Activated CD4-positive, alpha-beta T cell treated with anti-CD3 and anti-CD28 coated beads for 36 hours (primary cell): ENCODE measurements around the gene LTA4H. TPM values are rescaled to one million over a fixed set of nuclear protein-coding genes. Genes with fewer than 3 reads are reported as not detected.
"Not testable (repeated sequence)": the region's sequence is repeated elsewhere in the genome, so short reads cannot be mapped to it uniquely, and the experiment has no call there.

Source experiments
- ATAC-seq: fragments of 200-7000 bp; cut with Tn5 transposase; one replicate; pipeline ENCODE4 v1.10.0; 2021; ENCODE audit warnings: mild to moderate bottlenecking, moderate library complexity
- CTCF ChIA-PET: fragments of 350-600 bp; sonication (Branson Sonifier 250); formaldehyde crosslinking; loops from one replicate; lab custom pipeline; 2021; ENCODE audit warnings: antibody characterized with exemption; lab: Charles Lee
- POLR2A ChIA-PET: fragments of 350-600 bp; sonication (Branson Sonifier 250); formaldehyde crosslinking; loops from one replicate; lab custom pipeline; 2021; ENCODE audit warnings: antibody characterized with exemption, inconsistent platforms; lab: Charles Lee
- DNase-seq: peaks from one replicate; pipeline ENCODE4 v3.0.0-alpha.2; 2020
- H3K27ac Mint-ChIP-seq: one replicate; pipeline ENCODE4 v1.8.0; 2021; ENCODE audit warnings: mixed read lengths
- H3K27me3 Mint-ChIP-seq: one replicate; pipeline ENCODE4 v1.8.0; 2021; ENCODE audit warnings: mixed read lengths
- H3K36me3 Mint-ChIP-seq: one replicate; pipeline ENCODE4 v1.8.0; 2021; ENCODE audit warnings: low read depth, mixed read lengths
- H3K4me1 Mint-ChIP-seq: one replicate; pipeline ENCODE4 v1.8.0; 2021; ENCODE audit warnings: mixed read lengths
- H3K4me3 Mint-ChIP-seq: one replicate; pipeline ENCODE4 v1.8.0; 2021; ENCODE audit warnings: mild to moderate bottlenecking, moderate library complexity, mixed read lengths
- H3K9me3 Mint-ChIP-seq: one replicate; pipeline ENCODE4 v1.8.0; 2021; ENCODE audit warnings: low read depth, mixed read lengths
- intact Hi-C, 2 experiments: fragments of 100-400 bp; cut with DNase I in 1 of 2; cut with micrococcal nuclease in 1 of 2; formaldehyde crosslinking; loops; one replicate each; pipeline versions ENCODE4 v1.14.2 to v1.15.1; 2022 to 2024; cut with DNase I, micrococcal nuclease
- total RNA-seq, 2 experiments: library from RNA; stranded (reverse); gene quantifications; one replicate each; pipeline ENCODE4 v1.2.3, GENCODE V29; 2021

The LTA4H gene
- total RNA-seq, 2 experiments from 2014 or later = 138 to 147 TPM

- no peak overlapping the region for H3K27ac Mint-ChIP-seq
- H3K4me1 Mint-ChIP-seq = no peaks in the 10 kb centered on the region
- H3K27me3 Mint-ChIP-seq = no peaks in the 10 kb centered on the region
- no peak for DNase-seq
- H3K9me3 Mint-ChIP-seq = no peaks in the 10 kb centered on the region
- no peaks in the 10 kb centered on the region for H3K36me3 Mint-ChIP-seq
- intact Hi-C loops = no loop called here
- ChIA-PET POLR2A (no interaction called here), CTCF (no interaction called here)
- H3K4me3 Mint-ChIP-seq = no peak overlapping the region
- no peak for ATAC-seq
These were observed 59.9 kb downstream of the LTA4H start for GRCh38 chr12:95975491-95975890.

DNA sequence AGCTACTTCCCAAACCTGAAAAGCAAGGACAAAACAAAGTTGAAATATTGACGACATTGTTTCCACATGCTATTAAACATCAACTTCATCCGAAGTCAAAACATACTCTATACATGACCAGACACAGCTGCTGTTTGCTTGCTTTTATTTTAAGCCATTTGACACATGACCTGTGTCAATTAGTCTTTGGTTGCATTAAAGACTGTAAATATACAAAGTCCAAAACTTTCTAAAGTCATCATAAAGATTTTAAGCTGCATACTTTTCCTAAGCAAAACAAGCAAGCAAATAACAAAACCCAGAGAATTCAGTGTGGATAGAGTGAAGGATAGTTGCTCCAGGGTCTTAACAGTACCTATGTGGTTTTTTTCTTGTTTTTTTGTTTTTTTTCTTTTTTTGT is 61.0 kb downstream of the LTA4H start:
- intact Hi-C loops = no loop called here
- H3K9me3 Mint-ChIP-seq = no peaks in the 10 kb centered on the region
- no peak for ATAC-seq
- no peak for DNase-seq
- H3K27ac Mint-ChIP-seq = no peak overlapping the region
- no peaks in the 10 kb centered on the region for H3K36me3 Mint-ChIP-seq
- ChIA-PET CTCF (interaction anchor here (0.6 kb wide), 1 partner anchor 934 kb away, joined by 3 read pairs; no protein-coding TSS in a partner anchor), POLR2A (no interaction called here)
- H3K27me3 Mint-ChIP-seq = no peaks in the 10 kb centered on the region
- no peak overlapping the region for H3K4me3 Mint-ChIP-seq
- H3K4me1 Mint-ChIP-seq = no peaks in the 10 kb centered on the region

DNA sequence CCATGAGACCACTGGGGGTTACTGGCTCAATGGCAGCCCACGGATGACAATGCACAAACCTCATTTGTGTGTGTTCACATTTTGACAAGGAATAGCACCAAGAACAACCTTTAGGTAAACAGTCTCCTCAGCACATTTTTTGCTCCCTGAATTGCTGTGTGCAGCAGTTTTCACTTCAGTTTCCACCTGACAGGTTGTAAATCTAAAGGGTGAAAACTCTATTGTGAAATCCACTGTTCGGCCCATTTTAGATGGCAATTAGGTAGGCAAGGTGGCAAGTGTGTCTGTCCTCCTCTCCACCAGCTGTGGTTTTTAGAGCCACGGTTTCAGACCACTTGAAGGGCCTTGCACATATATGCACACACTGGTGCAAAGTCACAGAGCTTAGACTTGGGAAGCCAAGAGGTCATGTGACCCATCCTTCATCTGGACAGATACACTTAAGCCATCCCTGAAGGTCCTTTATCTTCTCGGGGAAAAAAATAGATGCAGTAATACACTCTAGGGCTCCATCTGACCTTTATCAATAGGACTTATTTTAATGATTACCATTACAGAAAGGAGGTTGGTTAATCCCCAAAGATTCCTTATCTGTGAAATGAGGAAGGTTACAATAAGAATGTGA is 62.4 kb downstream of the LTA4H start:
- no peak overlapping the region for H3K4me3 Mint-ChIP-seq
- intact Hi-C loops = no loop called here
- H3K27me3 Mint-ChIP-seq = no peaks in the 10 kb centered on the region
- no peaks in the 10 kb centered on the region for H3K36me3 Mint-ChIP-seq
- no peak overlapping the region for H3K27ac Mint-ChIP-seq
- POLR2A ChIA-PET = interaction anchor here (0.6 kb wide), 1 partner anchor 164 kb away, joined by 3 read pairs; no protein-coding TSS in a partner anchor
- no peaks in the 10 kb centered on the region for H3K4me1 Mint-ChIP-seq
- ATAC-seq = no peak
- no peak for DNase-seq
- H3K9me3 Mint-ChIP-seq = no peaks in the 10 kb centered on the region
- CTCF ChIA-PET = no interaction called here

- CTCF ChIA-PET = no interaction called here
- no peaks in the 10 kb centered on the region for H3K27me3 Mint-ChIP-seq
- H3K4me1 Mint-ChIP-seq = no peaks in the 10 kb centered on the region
These were observed 64.5 kb downstream of the LTA4H start for GRCh38 chr12:95970905-95971304.

GRCh38 chr12:95969116-95969515 is 66.3 kb downstream of the LTA4H start:
- intact Hi-C loops, H3K27ac Mint-ChIP-seq, H3K4me3 Mint-ChIP-seq, H3K36me3 Mint-ChIP-seq, ATAC-seq, H3K9me3 Mint-ChIP-seq, H3K27me3 Mint-ChIP-seq, DNase-seq, H3K4me1 Mint-ChIP-seq, CTCF ChIA-PET, POLR2A ChIA-PET: not testable (repeated sequence)

More at GRCh38 chr12:95970905-95971304, 64.5 kb downstream of the LTA4H start:
- peaks cover 3% of the 10 kb centered on the region for H3K36me3 Mint-ChIP-seq
- no peaks in the 10 kb centered on the region for H3K9me3 Mint-ChIP-seq
- H3K4me3 Mint-ChIP-seq = no peak overlapping the region
- POLR2A ChIA-PET = no interaction called here
- DNase-seq = no peak
- H3K27ac Mint-ChIP-seq = no peak overlapping the region
- ATAC-seq = no peak
- intact Hi-C loops = no loop called here

DNA sequence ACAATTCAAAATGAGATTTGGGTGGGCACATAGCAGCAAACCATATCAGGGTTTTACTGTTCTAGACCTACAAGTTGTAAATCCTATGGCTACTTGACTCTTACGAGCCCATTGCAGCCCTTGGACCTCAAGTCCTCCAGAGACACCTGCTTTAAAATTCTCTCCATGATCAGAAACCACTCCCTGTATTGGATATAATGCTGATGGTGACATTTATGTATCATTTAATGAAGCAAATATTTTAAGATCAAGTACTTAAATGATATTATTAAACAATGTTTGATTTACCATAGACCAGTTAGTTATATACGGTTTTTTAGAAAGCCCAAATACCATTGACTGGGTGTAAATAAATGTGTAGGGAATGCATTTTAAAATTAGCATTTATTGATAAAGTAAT is 68.1 kb downstream of the LTA4H start:
- intact Hi-C loops = no loop called here
- ChIA-PET POLR2A (no interaction called here), CTCF (interaction anchor here (0.6 to 1.6 kb wide), 2 partner anchors 27 to 48 kb away, joined by 3 read pairs; no protein-coding TSS in a partner anchor)
- Mint-ChIP-seq H3K4me3 (no peak overlapping the region), H3K27me3 (no peaks in the 10 kb centered on the region), H3K9me3 (no peaks in the 10 kb centered on the region), H3K4me1 (no peaks in the 10 kb centered on the region), H3K27ac (no peak overlapping the region), H3K36me3 (peaks cover 3% of the 10 kb centered on the region)
- DNase-seq (no peak), ATAC-seq (no peak)

DNA sequence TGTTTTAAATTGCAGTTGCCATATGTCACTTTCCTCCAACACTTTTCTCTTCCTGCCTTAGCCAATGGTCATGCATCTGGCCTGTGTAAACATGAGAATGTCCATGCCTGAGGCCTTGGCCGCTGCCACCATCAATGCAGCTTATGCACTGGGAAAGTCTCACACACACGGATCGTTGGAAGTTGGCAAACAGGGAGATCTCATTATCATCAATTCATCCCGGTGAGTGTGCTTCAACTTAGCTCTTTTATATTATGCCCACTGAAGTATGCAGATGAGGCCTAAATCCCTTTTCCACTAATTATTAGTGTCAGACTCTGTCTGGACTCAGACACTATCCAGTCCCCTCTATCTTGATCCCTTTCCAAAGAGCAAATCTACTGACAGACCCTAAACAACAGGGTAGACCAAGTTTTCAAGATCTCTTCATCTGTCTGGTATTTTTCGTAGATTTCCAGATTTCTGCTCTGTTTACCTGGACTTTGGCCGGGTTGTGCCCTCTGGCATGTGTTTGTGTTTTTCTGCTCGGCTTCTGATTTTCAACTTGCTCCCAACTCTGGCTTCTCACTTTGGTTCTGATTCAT is 69.0 kb downstream of the LTA4H start:
- CTCF ChIA-PET = interaction anchor here (1.5 to 1.6 kb wide), 2 partner anchors 41 to 47 kb away, joined by 3 to 5 read pairs; no protein-coding TSS in a partner anchor
- H3K36me3 Mint-ChIP-seq = peaks cover 3% of the 10 kb centered on the region
- no peak for ATAC-seq

GRCh38 chr12:95963096-95963495 is 72.3 kb downstream of the LTA4H start:
- peaks cover 3% of the 10 kb centered on the region for H3K36me3 Mint-ChIP-seq
- H3K9me3 Mint-ChIP-seq = no peaks in the 10 kb centered on the region
- ChIA-PET POLR2A (no interaction called here), CTCF (interaction anchor here (1.0 to 1.3 kb wide), 2 partner anchors 19 to 26 kb away, joined by 3 read pairs; no protein-coding TSS in a partner anchor)
- no peaks in the 10 kb centered on the region for H3K27me3 Mint-ChIP-seq
- intact Hi-C loops = no loop called here
- DNase-seq (no peak), ATAC-seq (no peak)
- H3K4me3 Mint-ChIP-seq = no peak overlapping the region
- no peak overlapping the region for H3K27ac Mint-ChIP-seq
- H3K4me1 Mint-ChIP-seq = no peaks in the 10 kb centered on the region

More for the DNA sequence above, 69.0 kb downstream of the LTA4H start:
- no peaks in the 10 kb centered on the region for H3K4me1 Mint-ChIP-seq
- no peaks in the 10 kb centered on the region for H3K27me3 Mint-ChIP-seq
- H3K4me3 Mint-ChIP-seq = no peak overlapping the region
- intact Hi-C loops = no loop called here
- POLR2A ChIA-PET = no interaction called here
- H3K9me3 Mint-ChIP-seq = no peaks in the 10 kb centered on the region
- H3K27ac Mint-ChIP-seq = no peak overlapping the region
- DNase-seq = no peak

DNA sequence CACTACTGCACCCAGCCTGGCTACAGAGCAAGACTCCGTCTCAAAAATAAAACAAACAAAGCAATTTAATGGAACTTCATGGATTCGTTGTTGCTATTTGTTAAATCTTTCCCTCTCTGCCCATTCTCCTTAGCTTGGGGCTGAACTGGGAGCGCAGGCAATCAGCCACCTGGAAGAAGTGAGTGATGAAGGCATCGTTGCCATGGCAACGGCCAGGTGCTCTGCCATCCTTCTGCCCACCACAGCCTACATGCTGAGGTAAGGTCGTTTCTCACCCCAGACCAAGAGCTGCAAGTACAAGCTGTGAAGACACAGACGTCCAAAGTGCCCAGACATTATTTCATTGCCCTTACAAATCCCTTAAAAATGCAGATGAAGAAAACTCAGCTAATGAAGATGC is 73.2 kb downstream of the LTA4H start:
- no peak overlapping the region for H3K4me3 Mint-ChIP-seq
- no peaks in the 10 kb centered on the region for H3K27me3 Mint-ChIP-seq
- ChIA-PET CTCF (interaction anchor here (0.8 to 1.3 kb wide), 3 partner anchors 9 to 27 kb away, joined by 3 read pairs; no protein-coding TSS in a partner anchor), POLR2A (no interaction called here)
- peaks cover 3% of the 10 kb centered on the region for H3K36me3 Mint-ChIP-seq
- intact Hi-C loops = no loop called here
- no peaks in the 10 kb centered on the region for H3K9me3 Mint-ChIP-seq
- no peaks in the 10 kb centered on the region for H3K4me1 Mint-ChIP-seq
- DNase-seq = no peak
- no peak overlapping the region for H3K27ac Mint-ChIP-seq
- no peak for ATAC-seq

DNA sequence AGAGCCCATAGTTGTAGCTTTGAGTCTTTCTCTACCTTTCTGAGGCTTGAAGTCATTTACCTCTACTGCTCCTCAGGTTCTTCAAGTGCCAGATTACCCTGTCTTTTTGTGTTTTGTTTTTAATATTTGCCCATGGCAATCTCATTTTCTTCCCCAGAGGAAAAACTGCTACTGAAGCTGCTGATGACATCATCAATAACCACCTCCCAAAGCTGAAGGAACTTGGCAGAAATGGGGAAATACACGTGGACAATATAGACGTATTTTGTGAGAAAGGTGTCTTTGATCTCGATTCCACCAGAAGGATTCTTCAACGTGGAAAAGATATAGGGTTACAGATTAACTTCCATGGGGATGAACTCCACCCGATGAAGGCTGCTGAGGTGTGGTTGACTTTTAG is 75.1 kb downstream of the LTA4H start:
- H3K4me3 Mint-ChIP-seq = no peak overlapping the region
- no peaks in the 10 kb centered on the region for H3K36me3 Mint-ChIP-seq
- ATAC-seq (no peak), DNase-seq (no peak)
- H3K4me1 Mint-ChIP-seq = no peaks in the 10 kb centered on the region
- intact Hi-C loops = no loop called here
- CTCF ChIA-PET = interaction anchor here (1.0 kb wide), 1 partner anchor 39 kb away, joined by 3 read pairs; no protein-coding TSS in a partner anchor
- H3K27me3 Mint-ChIP-seq = no peaks in the 10 kb centered on the region
- H3K27ac Mint-ChIP-seq = no peak overlapping the region
- POLR2A ChIA-PET = no interaction called here
- no peaks in the 10 kb centered on the region for H3K9me3 Mint-ChIP-seq

DNA sequence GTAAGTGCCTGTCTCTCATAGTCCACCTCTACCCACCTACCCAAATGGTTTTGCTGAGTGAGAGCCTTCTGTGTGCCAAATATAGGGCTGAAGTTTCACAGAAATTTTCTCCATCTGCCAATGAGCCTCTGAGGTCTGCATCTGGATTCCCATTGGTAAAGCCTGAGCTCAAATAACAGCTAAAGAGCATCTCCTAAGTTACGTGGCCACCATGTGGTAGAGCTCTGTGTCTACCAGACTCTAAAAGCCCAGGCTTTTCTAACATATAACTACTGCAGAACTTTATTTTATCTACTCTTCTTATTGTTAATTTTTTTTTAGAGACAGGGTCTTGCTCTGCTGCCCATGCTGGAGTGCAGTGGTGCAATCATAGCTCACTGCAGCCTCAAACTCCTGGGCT is 76.3 kb downstream of the LTA4H start:
- ATAC-seq = no peak
- ChIA-PET POLR2A (interaction anchor here (1.0 kb wide), 1 partner anchor 65 kb away, joined by 5 read pairs; no protein-coding TSS in a partner anchor), CTCF (interaction anchor here (1.2 to 2.7 kb wide), 4 partner anchors 9 to 43 kb away, joined by 3 to 18 read pairs (median 5); partner anchors contain the start of gene CCDC38)
- H3K9me3 Mint-ChIP-seq = no peaks in the 10 kb centered on the region
- intact Hi-C loops = no loop called here
- H3K4me3 Mint-ChIP-seq = no peak overlapping the region
- DNase-seq = no peak
- no peaks in the 10 kb centered on the region for H3K4me1 Mint-ChIP-seq
- no peaks in the 10 kb centered on the region for H3K27me3 Mint-ChIP-seq
- H3K36me3 Mint-ChIP-seq = no peaks in the 10 kb centered on the region
- no peak overlapping the region for H3K27ac Mint-ChIP-seq
